H9 (cell line): ENCODE data around the gene PKIB. TPM values are rescaled to one million over a fixed set of nuclear protein-coding genes. Genes with fewer than 3 reads are reported as not detected.

Experiments used
- DNase-seq: peaks from one replicate; pipeline ENCODE4 v3.0.0-alpha.2; 2017
- H2AFZ ChIP-seq: one replicate; pipeline ENCODE4 v1.6.1; 2013; ENCODE audit warnings: mild to moderate bottlenecking, low read length, control low read depth, moderate library complexity
- H2AK5ac ChIP-seq: 2 replicates; pipeline ENCODE4 v1.6.1; 2013; ENCODE audit warnings: low read length, control low read depth, mixed read lengths; ENCODE audit not compliant: insufficient read length
- H2BK120ac ChIP-seq: one replicate; pipeline ENCODE4 v1.6.1; 2013; ENCODE audit warnings: low read depth, mild to moderate bottlenecking, low read length, control low read depth, inconsistent platforms; ENCODE audit not compliant: poor library complexity, severe bottlenecking
- H2BK12ac ChIP-seq: 2 replicates; pipeline ENCODE4 v1.6.1; 2013; ENCODE audit warnings: low read length, control low read depth, mixed read lengths, low read depth; ENCODE audit not compliant: insufficient read length
- H2BK15ac ChIP-seq: 2 replicates; pipeline ENCODE4 v1.6.1; 2013; ENCODE audit warnings: low read depth, low read length, control low read depth
- H2BK20ac ChIP-seq: one replicate; pipeline ENCODE4 v1.6.1; 2013; ENCODE audit warnings: low read depth, mild to moderate bottlenecking, low read length, control low read depth, inconsistent platforms; ENCODE audit not compliant: poor library complexity, severe bottlenecking
- H2BK5ac ChIP-seq: 2 replicates; pipeline ENCODE4 v1.6.1; 2013; ENCODE audit warnings: low read length, control low read depth, mixed read lengths; ENCODE audit not compliant: insufficient read length
- H3K14ac ChIP-seq: 2 replicates; pipeline ENCODE4 v1.6.1; 2013; ENCODE audit warnings: low read length, control low read depth; ENCODE audit not compliant: insufficient read depth
- H3K18ac ChIP-seq: 2 replicates; pipeline ENCODE4 v1.6.1; 2013; ENCODE audit warnings: low read depth, mild to moderate bottlenecking, mixed read lengths, low read length, control low read depth; ENCODE audit not compliant: insufficient read length
- H3K23ac ChIP-seq: 2 replicates; pipeline ENCODE4 v1.6.1; 2013; ENCODE audit warnings: low read length, control low read depth, mixed read lengths, low read depth; ENCODE audit not compliant: insufficient read length
- H3K23me2 ChIP-seq: 2 replicates; pipeline ENCODE4 v1.6.1; 2013; ENCODE audit warnings: low read depth, mild to moderate bottlenecking, mixed read lengths, low read length, control low read depth; ENCODE audit not compliant: insufficient read length, poor library complexity, severe bottlenecking
- H3K27ac ChIP-seq: 2 replicates; pipeline ENCODE4 v1.5.1; 2013; ENCODE audit warnings: low read length, control low read depth, mixed read lengths, low read depth; ENCODE audit not compliant: insufficient read length
- H3K27me3 ChIP-seq: 2 replicates; pipeline ENCODE4 v1.6.1; 2013; ENCODE audit warnings: low read length, control low read depth, inconsistent platforms; ENCODE audit not compliant: insufficient read depth
- H3K4ac ChIP-seq: 2 replicates; pipeline ENCODE4 v1.6.1; 2013; ENCODE audit warnings: low read depth, mild to moderate bottlenecking, control low read depth, inconsistent platforms, low read length, moderate library complexity
- H3K4me1 ChIP-seq: 2 replicates; pipeline ENCODE4 v1.6.1; 2013; ENCODE audit warnings: low read length, control low read depth, inconsistent platforms; ENCODE audit not compliant: insufficient read depth
- H3K4me2 ChIP-seq: 2 replicates; pipeline ENCODE4 v1.6.1; 2013; ENCODE audit warnings: low read length, control low read depth, mixed read lengths; ENCODE audit not compliant: insufficient read length, insufficient read depth
- H3K56ac ChIP-seq: 2 replicates; pipeline ENCODE4 v1.6.1; 2013; ENCODE audit warnings: low read depth, mild to moderate bottlenecking, mixed read lengths, low read length, control low read depth; ENCODE audit not compliant: insufficient read length
- H3K79me1 ChIP-seq: 2 replicates; pipeline ENCODE4 v1.6.1; 2013; ENCODE audit warnings: low read depth, mild to moderate bottlenecking, moderate library complexity, low read length, control low read depth, inconsistent platforms; ENCODE audit not compliant: insufficient read depth, poor library complexity, severe bottlenecking
- H3K79me2 ChIP-seq: 2 replicates; pipeline ENCODE4 v1.6.1; 2013; ENCODE audit warnings: low read length, control low read depth, inconsistent platforms; ENCODE audit not compliant: insufficient read depth
- H3K9ac ChIP-seq: 2 replicates; pipeline ENCODE4 v1.6.1; 2013; ENCODE audit warnings: low read length, control low read depth, mixed read lengths; ENCODE audit not compliant: insufficient read length; ENCODE audit errors: extremely low read depth
- H3K9me3 ChIP-seq: one replicate; pipeline ENCODE4 v1.6.1; 2013; ENCODE audit warnings: low read depth, low read length, inconsistent platforms; ENCODE audit not compliant: control insufficient read depth
- H3T11ph ChIP-seq: one replicate; pipeline ENCODE4 v1.6.1; 2013; ENCODE audit warnings: mild to moderate bottlenecking, low read length, control low read depth, inconsistent platforms
- H4K20me1 ChIP-seq: one replicate; pipeline ENCODE4 v1.6.1; 2013; ENCODE audit not compliant: control insufficient read depth, insufficient read length, insufficient read depth
- H4K5ac ChIP-seq: 2 replicates; pipeline ENCODE4 v1.6.1; 2013; ENCODE audit warnings: low read depth, mild to moderate bottlenecking, mixed read lengths, low read length, control low read depth; ENCODE audit not compliant: insufficient read length
- H4K8ac ChIP-seq: replicated peaks from 2 replicates; pipeline ENCODE4 v1.6.1; 2013; ENCODE audit warnings: low read length, control low read depth, mixed read lengths, low read depth; ENCODE audit not compliant: insufficient read length
- H4K91ac ChIP-seq: 2 replicates; pipeline ENCODE4 v1.6.1; 2013; ENCODE audit warnings: low read depth, mild to moderate bottlenecking, moderate library complexity, mixed read lengths, low read length, control low read depth; ENCODE audit not compliant: insufficient read length
- H3K27ac Mint-ChIP-seq, 3 experiments: 2 replicates in 2 of 3; 3 replicates in 1 of 3; pipeline ENCODE4 v1.8.0; 2020 to 2021; ENCODE audit warnings: mixed read lengths in 3 of 3, mild to moderate bottlenecking in 1 of 3, moderate library complexity in 1 of 3
- H3K27me3 Mint-ChIP-seq: 2 replicates; pipeline ENCODE4 v1.8.0; 2021; ENCODE audit warnings: low read depth, mild to moderate bottlenecking, moderate library complexity, mixed read lengths
- H3K36me3 Mint-ChIP-seq, 3 experiments: 2 replicates in 2 of 3; 3 replicates in 1 of 3; pipeline ENCODE4 v1.8.0; 2020 to 2021; ENCODE audit warnings: low read depth in 3 of 3, mixed read lengths in 3 of 3; ENCODE audit not compliant: insufficient read depth in 1 of 3
- H3K4me1 Mint-ChIP-seq, 2 experiments: 2 replicates each; pipeline ENCODE4 v1.8.0; 2020; ENCODE audit warnings: mixed read lengths in 2 of 2
- H3K4me3 Mint-ChIP-seq, 2 experiments: 2 replicates in 1 of 2; 3 replicates in 1 of 2; pipeline ENCODE4 v1.8.0; 2020 to 2021; ENCODE audit warnings: mild to moderate bottlenecking in 2 of 2, mixed read lengths in 2 of 2, moderate library complexity in 1 of 2
- H3K9me3 Mint-ChIP-seq, 2 experiments: 2 replicates in 1 of 2; 3 replicates in 1 of 2; pipeline ENCODE4 v1.8.0; 2020; ENCODE audit warnings: mild to moderate bottlenecking in 2 of 2, mixed read lengths in 2 of 2, moderate library complexity in 1 of 2
- WGBS: extraction: QIAGEN DNeasy Blood & Tissue Kit; methylation state at CpG from one replicate; pipeline ENCODE4 v1.1.7; 2013; ENCODE audit warnings: missing lambda C conversion rate, low lambda C conversion rate, mixed read lengths; ENCODE audit not compliant: insufficient read length; ENCODE audit errors: extremely low coverage; 5-methylcytosine and 5-hydroxymethylcytosine counted together
- total RNA-seq: library from RNA; stranded (reverse); gene quantifications from 2 replicates; pipeline ENCODE4 v1.2.1, GENCODE V29; 2021
- TF ChIP-seq, protein P1 (sequence below): fragments of 200-600 bp; sonication (generic); conservative IDR thresholded peaks from 3 replicates; pipeline ENCODE4 v1.8.0; 2021; ENCODE audit warnings: antibody characterized with exemption, mild to moderate bottlenecking

The PKIB gene
- total RNA-seq, 1 experiment from 2014 or later: 46.5 TPM

- Histone ChIP-seq H2AK5ac (no peak overlapping the region), H4K5ac (no peak overlapping the region), H2BK12ac (no peak overlapping the region), H2BK120ac (no peak overlapping the region), H3K23me2 (no peaks in the 10 kb centered on the region), H3K4ac (no peak overlapping the region), H4K8ac (no peak overlapping the region), H2BK5ac (no peak overlapping the region), H3K79me2 (no peaks in the 10 kb centered on the region), H2BK15ac (no peak overlapping the region), H3K14ac (no peak overlapping the region), H4K91ac (no peak overlapping the region), H3K56ac (no peak overlapping the region), H3K9ac (no peak overlapping the region), H2AFZ (no peak overlapping the region), H3K4me1 (no peaks in the 10 kb centered on the region), H3T11ph (no peak overlapping the region), H3K18ac (no peak overlapping the region), H3K4me2 (no peak overlapping the region), H3K23ac (no peak overlapping the region), H3K9me3 (no peaks in the 10 kb centered on the region), H4K20me1 (no peaks in the 10 kb centered on the region), H2BK20ac (no peak overlapping the region), H3K27ac (no peak overlapping the region), H3K79me1 (no peaks in the 10 kb centered on the region), H3K27me3 (no peaks in the 10 kb centered on the region)
- no peaks in the 10 kb centered on the region for H3K4me1 Mint-ChIP-seq
- no CpG with 5 or more reads among the region's 3 CpGs for WGBS
- no peak overlapping the region for H3K4me3 Mint-ChIP-seq
- no peaks in the 10 kb centered on the region for H3K27me3 Mint-ChIP-seq
- 0 out of 7 replicates have a peak, but pooled peaks cover 0 to 1% (median 0%) of the 10 kb centered on the region in 3 experiments for H3K36me3 Mint-ChIP-seq
- TF ChIP-seq, protein P1, sequence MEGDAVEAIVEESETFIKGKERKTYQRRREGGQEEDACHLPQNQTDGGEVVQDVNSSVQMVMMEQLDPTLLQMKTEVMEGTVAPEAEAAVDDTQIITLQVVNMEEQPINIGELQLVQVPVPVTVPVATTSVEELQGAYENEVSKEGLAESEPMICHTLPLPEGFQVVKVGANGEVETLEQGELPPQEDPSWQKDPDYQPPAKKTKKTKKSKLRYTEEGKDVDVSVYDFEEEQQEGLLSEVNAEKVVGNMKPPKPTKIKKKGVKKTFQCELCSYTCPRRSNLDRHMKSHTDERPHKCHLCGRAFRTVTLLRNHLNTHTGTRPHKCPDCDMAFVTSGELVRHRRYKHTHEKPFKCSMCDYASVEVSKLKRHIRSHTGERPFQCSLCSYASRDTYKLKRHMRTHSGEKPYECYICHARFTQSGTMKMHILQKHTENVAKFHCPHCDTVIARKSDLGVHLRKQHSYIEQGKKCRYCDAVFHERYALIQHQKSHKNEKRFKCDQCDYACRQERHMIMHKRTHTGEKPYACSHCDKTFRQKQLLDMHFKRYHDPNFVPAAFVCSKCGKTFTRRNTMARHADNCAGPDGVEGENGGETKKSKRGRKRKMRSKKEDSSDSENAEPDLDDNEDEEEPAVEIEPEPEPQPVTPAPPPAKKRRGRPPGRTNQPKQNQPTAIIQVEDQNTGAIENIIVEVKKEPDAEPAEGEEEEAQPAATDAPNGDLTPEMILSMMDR: no peak
- DNase-seq: no peak
- no peak overlapping the region for H3K27ac Mint-ChIP-seq
- H3K9me3 Mint-ChIP-seq: no peaks in the 10 kb centered on the region
Observed at GRCh38 chr6:122660296-122660695, 50.1 kb downstream of the PKIB start.
